Tibial artery (tissue), 4 donors: ENCODE measurements around the gene PKDCC.
"Not testable (repeated sequence)": the region's sequence is repeated elsewhere in the genome, so short reads cannot be mapped to it uniquely, and the experiment has no call there.

ENCODE experiments used
- DNase-seq, 2 donors: peaks; one replicate each; pipeline ENCODE4 v3.0.0-alpha.2; 2019
- H3K27ac ChIP-seq, 2 donors: fragments of 200-600 bp; sonication (generic) in 1 of 2; 1 replicate in 1 of 2; 2 replicates in 1 of 2; pipeline ENCODE4 v1.5.1; 2018 to 2019; ENCODE audit warnings: mild to moderate bottlenecking in 1 of 2
- H3K27me3 ChIP-seq, 2 donors: fragments of 200-600 bp; sonication (generic) in 1 of 2; one replicate each; pipeline versions ENCODE4 v1.5.1 to v1.6.0; 2016 to 2019
- H3K36me3 ChIP-seq, 3 donors: fragments of 200-600 bp; sonication (generic) in 2 of 3; one replicate each; pipeline ENCODE4 v1.5.1; 2016 to 2019; ENCODE audit warnings: mild to moderate bottlenecking in 2 of 3
- H3K4me1 ChIP-seq, 4 donors: fragments of 200-600 bp; sonication (generic) in 2 of 4; 1 replicate in 3 of 4; 2 replicates in 1 of 4; pipeline ENCODE4 v1.5.1; 2016 to 2019
- H3K4me3 ChIP-seq, 2 donors: fragments of 200-600 bp; sonication (generic) in 1 of 2; 1 replicate in 1 of 2; 2 replicates in 1 of 2; pipeline ENCODE4 v1.5.1; 2018 to 2019; ENCODE audit warnings: mild to moderate bottlenecking in 2 of 2
- H3K9me3 ChIP-seq, 3 donors: fragments of 200-600 bp; sonication (generic) in 1 of 3; one replicate each; pipeline ENCODE4 v1.5.1; 2016 to 2019
- intact Hi-C: fragments of 100-400 bp; cut with DNase I; formaldehyde crosslinking; loops from one replicate; pipeline ENCODE4 v1.15.0; 2023; ENCODE audit warnings: low total_unique reads
- TF ChIP-seq, protein P1 (sequence below), 2 experiments: fragments of 200-600 bp in 1 of 2; fragments of 450-650 bp in 1 of 2; IDR thresholded peaks; one replicate each; pipeline ENCODE4 v1.5.1; 2017 to 2019; ENCODE audit warnings: antibody characterized with exemption in 2 of 2, mild to moderate bottlenecking in 1 of 2, moderate library complexity in 1 of 2

Gene PKDCC

DNA sequence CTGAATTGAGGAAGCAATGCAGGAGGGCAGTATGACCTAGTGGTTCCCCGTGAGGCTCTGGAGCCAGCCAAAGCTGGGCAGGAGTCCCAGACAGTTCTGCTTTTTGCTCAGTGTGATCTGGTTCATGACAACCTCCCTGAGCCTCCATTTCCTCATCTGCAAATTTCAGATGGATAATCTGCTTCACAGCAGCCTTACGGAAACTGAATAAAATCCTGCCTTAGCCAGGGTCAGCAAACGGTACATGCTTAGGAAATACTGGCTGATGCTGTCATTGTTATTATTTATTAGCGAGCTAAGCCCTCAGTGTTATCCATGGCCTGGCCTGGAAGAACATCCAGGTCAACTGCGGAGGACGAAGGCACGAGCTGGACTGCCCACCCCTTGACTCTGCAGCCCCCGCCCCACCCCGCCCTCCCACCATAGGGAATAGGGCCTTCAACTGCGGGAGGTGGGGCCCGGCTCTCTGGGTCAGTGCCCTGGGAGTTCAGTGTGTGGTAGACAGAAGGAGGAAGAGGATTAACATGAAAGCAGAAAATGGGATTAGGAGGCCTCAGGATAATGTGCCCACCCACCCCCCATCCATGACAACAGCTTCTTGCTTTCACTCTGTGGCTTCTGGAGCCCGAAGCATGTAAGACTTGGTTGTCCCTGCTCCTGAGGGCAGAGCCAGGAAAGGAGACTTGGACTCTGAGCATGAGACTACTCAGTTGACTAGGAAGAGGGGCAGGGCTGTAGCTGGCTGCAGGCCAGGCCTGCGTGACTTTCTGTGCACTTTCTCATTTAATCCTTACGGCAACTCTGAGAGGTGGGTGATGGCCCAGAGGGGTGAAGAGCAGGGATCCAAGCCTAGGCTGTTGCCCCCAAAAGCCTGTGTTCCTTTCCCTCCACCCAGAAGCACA is 13.1 kb downstream of the PKDCC start:
- H3K4me1 ChIP-seq, result peaks cover 4 to 85% (median 42%) of the 10 kb centered on the region in 4 donors
- peak; percentile 72 to 88 for DNase-seq
- TF ChIP-seq, protein P1, sequence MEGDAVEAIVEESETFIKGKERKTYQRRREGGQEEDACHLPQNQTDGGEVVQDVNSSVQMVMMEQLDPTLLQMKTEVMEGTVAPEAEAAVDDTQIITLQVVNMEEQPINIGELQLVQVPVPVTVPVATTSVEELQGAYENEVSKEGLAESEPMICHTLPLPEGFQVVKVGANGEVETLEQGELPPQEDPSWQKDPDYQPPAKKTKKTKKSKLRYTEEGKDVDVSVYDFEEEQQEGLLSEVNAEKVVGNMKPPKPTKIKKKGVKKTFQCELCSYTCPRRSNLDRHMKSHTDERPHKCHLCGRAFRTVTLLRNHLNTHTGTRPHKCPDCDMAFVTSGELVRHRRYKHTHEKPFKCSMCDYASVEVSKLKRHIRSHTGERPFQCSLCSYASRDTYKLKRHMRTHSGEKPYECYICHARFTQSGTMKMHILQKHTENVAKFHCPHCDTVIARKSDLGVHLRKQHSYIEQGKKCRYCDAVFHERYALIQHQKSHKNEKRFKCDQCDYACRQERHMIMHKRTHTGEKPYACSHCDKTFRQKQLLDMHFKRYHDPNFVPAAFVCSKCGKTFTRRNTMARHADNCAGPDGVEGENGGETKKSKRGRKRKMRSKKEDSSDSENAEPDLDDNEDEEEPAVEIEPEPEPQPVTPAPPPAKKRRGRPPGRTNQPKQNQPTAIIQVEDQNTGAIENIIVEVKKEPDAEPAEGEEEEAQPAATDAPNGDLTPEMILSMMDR (IDR thresholded peaks at IDR 0.05), result no peak
- no peaks in the 10 kb centered on the region for H3K27me3 ChIP-seq
- intact Hi-C loops, result no loop called here
- H3K36me3 ChIP-seq, result peaks cover 34 to 39% (median 36%) of the 10 kb centered on the region in 3 donors
- H3K4me3 ChIP-seq, result no peak overlapping the region
- H3K9me3 ChIP-seq, result no peaks in the 10 kb centered on the region
- H3K27ac ChIP-seq, result peak overlapping the region; percentile 63 to 76

DNA sequence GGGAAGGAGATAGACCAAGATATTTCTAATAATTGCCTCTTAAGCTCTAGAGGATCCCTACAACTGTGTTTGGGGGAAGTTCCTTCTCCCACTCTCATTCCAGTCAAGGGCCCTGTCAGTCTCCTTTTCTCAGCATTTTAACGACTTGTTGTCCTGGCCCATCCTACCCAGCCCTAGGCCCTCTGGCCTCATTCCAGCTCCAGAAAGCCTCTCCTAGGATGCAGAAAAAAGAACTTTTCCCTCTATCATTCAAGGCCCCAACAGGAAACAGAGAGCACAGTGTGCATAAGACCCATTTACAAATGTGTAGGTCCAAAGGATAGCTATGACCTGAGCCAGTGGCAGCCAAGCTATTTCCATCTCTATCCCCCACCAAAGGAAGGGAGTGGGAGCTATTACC is 14.0 kb downstream of the PKDCC start:
- no peak for DNase-seq
- Histone ChIP-seq H3K4me1 (peaks cover 0 to 77% (median 38%) of the 10 kb centered on the region in 4 donors), H3K27me3 (no peaks in the 10 kb centered on the region), H3K9me3 (no peaks in the 10 kb centered on the region), H3K36me3 (peaks cover 26 to 30% (median 27%) of the 10 kb centered on the region in 3 donors), H3K27ac (peak overlapping the region in 1 of 2 donors; percentile 76), H3K4me3 (no peak overlapping the region)
- intact Hi-C loops, result no loop called here
- TF ChIP-seq, protein P1 (IDR thresholded peaks at IDR 0.05), result no peak

GRCh38 chr2:42063431-42064171 is 15.8 kb downstream of the PKDCC start:
- DNase-seq, result no peak
- H3K27me3 ChIP-seq, result no peaks in the 10 kb centered on the region
- peaks cover 0 to 75% (median 41%) of the 10 kb centered on the region in 4 donors for H3K4me1 ChIP-seq
- H3K4me3 ChIP-seq, result no peak overlapping the region
- peaks cover 9 to 12% (median 10%) of the 10 kb centered on the region in 3 donors for H3K36me3 ChIP-seq
- TF ChIP-seq, protein P1 (IDR thresholded peaks at IDR 0.05), result no peak
- H3K9me3 ChIP-seq, result no peaks in the 10 kb centered on the region
- H3K27ac ChIP-seq, result peak overlapping the region in 1 of 2 donors; percentile 71
- intact Hi-C loops, result no loop called here

DNA sequence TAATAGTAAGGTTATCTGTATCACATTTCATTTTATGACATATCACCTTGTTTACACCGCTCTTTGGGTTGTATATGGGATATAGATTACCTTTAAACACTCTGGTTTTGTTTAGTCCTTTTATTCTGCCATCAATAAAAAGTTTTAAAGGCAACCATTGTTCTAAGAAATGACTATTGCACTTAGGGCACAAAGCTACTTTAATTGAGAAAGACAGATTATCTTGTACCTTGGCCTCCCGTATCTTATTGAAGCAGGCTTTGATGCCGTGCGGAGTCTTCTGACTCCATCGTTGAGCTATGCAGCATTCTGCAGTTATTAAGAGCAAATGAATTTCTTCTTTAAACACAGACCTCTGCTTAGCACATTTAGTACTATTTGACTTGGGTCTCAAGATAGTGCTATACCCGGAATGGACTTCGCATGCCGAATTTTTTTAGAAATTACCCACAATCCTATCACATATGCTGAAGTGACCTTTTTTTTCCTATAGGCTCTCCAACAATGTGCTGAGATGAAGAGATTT is 16.7 kb downstream of the PKDCC start:
- intact Hi-C loops, result no loop called here
- Histone ChIP-seq H3K4me3 (no peak overlapping the region), H3K27me3 (no peaks in the 10 kb centered on the region), H3K36me3 (peaks cover 0 to 3% (median under 1%) of the 10 kb centered on the region in 3 donors), H3K4me1 (peaks cover 0 to 71% (median 41%) of the 10 kb centered on the region in 4 donors), H3K9me3 (no peaks in the 10 kb centered on the region), H3K27ac (peak overlapping the region in 1 of 2 donors; percentile 71)
- no peak for DNase-seq
- TF ChIP-seq, protein P1 (IDR thresholded peaks at IDR 0.05), result no peak

DNA sequence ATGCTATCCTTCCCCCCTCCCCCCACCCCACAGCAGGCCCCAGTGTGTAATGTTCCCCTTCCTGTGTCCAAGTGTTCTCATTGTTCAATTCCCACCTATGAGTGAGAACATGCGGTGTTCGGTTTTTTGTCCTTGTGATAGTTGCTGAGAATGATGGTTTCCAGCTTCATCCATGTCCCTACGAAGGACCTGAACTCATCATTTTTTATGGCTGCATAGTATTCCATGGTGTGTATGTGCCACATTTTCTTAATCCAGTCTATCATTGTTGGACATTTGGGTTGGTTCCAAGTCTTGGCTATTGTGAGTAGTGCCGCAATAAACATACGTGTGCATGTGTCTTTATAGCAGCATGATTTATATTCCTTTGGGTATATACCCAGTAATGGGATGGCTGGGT is 17.9 kb downstream of the PKDCC start:
- DNase-seq, H3K36me3 ChIP-seq, H3K27me3 ChIP-seq, H3K9me3 ChIP-seq, intact Hi-C loops, H3K4me3 ChIP-seq, H3K27ac ChIP-seq: not testable (repeated sequence)
- H3K4me1 ChIP-seq, result peaks cover 0 to 58% (median 28%) of the 10 kb centered on the region in 4 donors

GRCh38 chr2:42067001-42067400 is 19.2 kb downstream of the PKDCC start:
- H3K36me3 ChIP-seq, H3K4me3 ChIP-seq, H3K27me3 ChIP-seq, intact Hi-C loops, H3K9me3 ChIP-seq: not testable (repeated sequence)
- DNase-seq, result peak in 1 of 2 donors; percentile 24
- Histone ChIP-seq H3K27ac (peak overlapping the region in 1 of 2 donors; percentile 30), H3K4me1 (peaks cover 0 to 46% (median 16%) of the 10 kb centered on the region in 4 donors)
